Measurements from ENCODE around the gene TRANK1. TPM values are rescaled to one million over a fixed set of nuclear protein-coding genes. Genes with fewer than 3 reads are reported as not detected.
A peak's percentile ranks its signal among the peaks of the same experiment; 100 is the strongest.

Gene TRANK1
- polyA plus RNA-seq, 1 donor (not counting 4 experiments of a cell fraction or from before 2014, with no cell fraction given): 3.2 TPM

GRCh38 chr3:36911990-36912804 is 32.7 kb downstream of the TRANK1 start:
- H3K9ac ChIP-seq (ENCODE audit: control insufficient read depth, extremely low read depth, insufficient read depth, low read length): peak overlapping the region; percentile 4
- peak overlapping the region; percentile 0 for H2AFZ ChIP-seq (ENCODE audit: control insufficient read depth, low read length)
- no peaks in the 10 kb centered on the region for H4K20me1 ChIP-seq (ENCODE audit: control insufficient read depth, extremely low read depth, insufficient read depth, low read length)
- H3K79me2 ChIP-seq (ENCODE audit: control insufficient read depth, insufficient read depth, low read length): no peaks in the 10 kb centered on the region
- no peaks in the 10 kb centered on the region for H3K36me3 ChIP-seq (ENCODE audit: control insufficient read depth in 2 of 2, extremely low read depth in 1 of 2, insufficient read depth in 2 of 2, low read length in 2 of 2)
- peak overlapping the region in 2 of 3 experiments; percentile 50 to 58 for H3K4me3 ChIP-seq (ENCODE audit: control insufficient read depth in 2 of 3, extremely low read depth in 1 of 3, insufficient read depth in 2 of 3, low read depth in 1 of 3, low read length in 3 of 3)
- DNase-seq (ENCODE audit: low read depth, low spot score) (no peak), FAIRE-seq (peak; percentile 80)
- peaks cover 16% of the 10 kb centered on the region for H3K4me1 ChIP-seq (ENCODE audit: control insufficient read depth, extremely low read depth, insufficient read depth, low read length)
- H3K27me3 ChIP-seq (ENCODE audit: control insufficient read depth, extremely low read depth, insufficient read depth, low read length): no peaks in the 10 kb centered on the region
- peak overlapping the region; percentile 55 for H3K4me2 ChIP-seq (ENCODE audit: control insufficient read depth, extremely low read depth, insufficient read depth, low read depth, low read length)
- peak overlapping the region; percentile 7 for H3K27ac ChIP-seq (ENCODE audit: control insufficient read depth, insufficient read depth, low read length)
- no peaks in the 10 kb centered on the region for H3K9me1 ChIP-seq (ENCODE audit: control insufficient read depth, extremely low read depth, insufficient read depth, low read length)
- dilution Hi-C loops (cut with MboI; ENCODE audit: extremely low pct_ligation_motif_present, low sequenced_read_pairs): no loop called here
- no peak for TF ChIP-seq CTCF (optimal IDR thresholded peaks at IDR 0.05 in 1 of 3, IDR thresholded peaks at IDR 0.05 in 1 of 3, conservative IDR thresholded peaks at IDR 0.05 in 1 of 3; ENCODE audit: extremely low read depth in 1 of 3, insufficient read depth in 2 of 3, low read length in 3 of 3)
- no peak for TF ChIP-seq EZH2 (IDR thresholded peaks at IDR 0.05; ENCODE audit: low read length)
- no peaks in the 10 kb centered on the region for H3K9me3 ChIP-seq (ENCODE audit: control insufficient read depth, low read depth, low read length)

- dilution Hi-C loops (cut with MboI; ENCODE audit: extremely low pct_ligation_motif_present, low sequenced_read_pairs): no loop called here
- H4K20me1 ChIP-seq (ENCODE audit: control insufficient read depth, extremely low read depth, insufficient read depth, low read length): no peaks in the 10 kb centered on the region
- no peaks in the 10 kb centered on the region for H3K36me3 ChIP-seq (ENCODE audit: control insufficient read depth in 2 of 2, extremely low read depth in 1 of 2, insufficient read depth in 2 of 2, low read length in 2 of 2)
- no peaks in the 10 kb centered on the region for H3K79me2 ChIP-seq (ENCODE audit: control insufficient read depth, insufficient read depth, low read length)
- H3K9ac ChIP-seq (ENCODE audit: control insufficient read depth, extremely low read depth, insufficient read depth, low read length): no peak overlapping the region
- no peak overlapping the region for H3K4me3 ChIP-seq (ENCODE audit: control insufficient read depth in 2 of 3, extremely low read depth in 1 of 3, insufficient read depth in 2 of 3, low read depth in 1 of 3, low read length in 3 of 3)
- FAIRE-seq (no peak), DNase-seq (ENCODE audit: low read depth, low spot score) (no peak)
- H3K27ac ChIP-seq (ENCODE audit: control insufficient read depth, insufficient read depth, low read length): no peak overlapping the region
- no peaks in the 10 kb centered on the region for H3K9me3 ChIP-seq (ENCODE audit: control insufficient read depth, low read depth, low read length)
- H3K27me3 ChIP-seq (ENCODE audit: control insufficient read depth, extremely low read depth, insufficient read depth, low read length): no peaks in the 10 kb centered on the region
- H2AFZ ChIP-seq (ENCODE audit: control insufficient read depth, low read length): no peak overlapping the region
- TF ChIP-seq EZH2 (IDR thresholded peaks at IDR 0.05; ENCODE audit: low read length) (no peak), CTCF (optimal IDR thresholded peaks at IDR 0.05 in 1 of 3, IDR thresholded peaks at IDR 0.05 in 1 of 3, conservative IDR thresholded peaks at IDR 0.05 in 1 of 3; ENCODE audit: extremely low read depth in 1 of 3, insufficient read depth in 2 of 3, low read length in 3 of 3) (no peak)
- no peaks in the 10 kb centered on the region for H3K9me1 ChIP-seq (ENCODE audit: control insufficient read depth, extremely low read depth, insufficient read depth, low read length)
- peaks cover 16% of the 10 kb centered on the region for H3K4me1 ChIP-seq (ENCODE audit: control insufficient read depth, extremely low read depth, insufficient read depth, low read length)
- H3K4me2 ChIP-seq (ENCODE audit: control insufficient read depth, extremely low read depth, insufficient read depth, low read depth, low read length): no peak overlapping the region
Measured at GRCh38 chr3:36909666-36910065, 35.2 kb downstream of the TRANK1 start.

All from keratinocyte (primary cell).